CD14-positive monocyte (primary cell): ENCODE measurements around the gene DEPDC1. TPM values are rescaled to one million over a fixed set of nuclear protein-coding genes. Genes with fewer than 3 reads are reported as not detected.

Experiments used
- DNase-seq, 3 donors: peaks; one replicate each; pipeline ENCODE4 v3.0.0-alpha.2; 2011 to 2022
- H2AFZ ChIP-seq: 2 replicates; pipeline ENCODE4 v1.6.0; 2012; ENCODE audit warnings: mild to moderate bottlenecking, low read depth, low read length, inconsistent platforms; ENCODE audit not compliant: insufficient read depth, poor library complexity, severe bottlenecking
- H3K27ac ChIP-seq, 2 donors: 1 replicate in 1 of 2; 2 replicates in 1 of 2; pipeline ENCODE4 v1.5.1; 2012 to 2013; ENCODE audit warnings: low read length in 2 of 2, control low read depth in 1 of 2, inconsistent platforms in 1 of 2, low read depth in 1 of 2, mild to moderate bottlenecking in 1 of 2
- H3K27me3 ChIP-seq, 2 donors: one replicate each; pipeline versions ENCODE4 v1.6.0 to v1.6.1; 2011 to 2013; ENCODE audit warnings: low read length in 2 of 2; ENCODE audit not compliant: control insufficient read depth in 2 of 2, insufficient read depth in 2 of 2
- H3K36me3 ChIP-seq, 2 donors: replicated peaks in 1 of 2; 1 replicate in 1 of 2; 2 replicates in 1 of 2; pipeline versions ENCODE4 v1.5.1 to v1.6.1; 2012 to 2013; ENCODE audit warnings: low read length in 2 of 2, control low read depth in 1 of 2, inconsistent platforms in 1 of 2, mild to moderate bottlenecking in 1 of 2; ENCODE audit not compliant: insufficient read depth in 2 of 2, control insufficient read depth in 1 of 2
- H3K4me1 ChIP-seq, 2 donors: 1 replicate in 1 of 2; 2 replicates in 1 of 2; pipeline versions ENCODE4 v1.5.1 to v1.6.1; 2012 to 2013; ENCODE audit warnings: low read length in 2 of 2, control low read depth in 1 of 2, inconsistent platforms in 1 of 2, mild to moderate bottlenecking in 1 of 2, moderate library complexity in 1 of 2; ENCODE audit not compliant: insufficient read depth in 2 of 2, control insufficient read depth in 1 of 2
- H3K4me2 ChIP-seq: replicated peaks from 2 replicates; pipeline ENCODE3; 2012; ENCODE audit warnings: low read length, moderate library complexity, mild to moderate bottlenecking; ENCODE audit not compliant: poor library complexity, severe bottlenecking; ENCODE audit errors: extremely low read depth
- H3K4me3 ChIP-seq, 3 experiments: fragments of 200-600 bp in 1 of 3; sonication (generic) in 1 of 3; replicated peaks in 1 of 3; 1 replicate in 2 of 3; 2 replicates in 1 of 3; pipeline ENCODE4 v1.5.1; 2011 to 2013; ENCODE audit warnings: low read length in 3 of 3, mild to moderate bottlenecking in 3 of 3, control low read depth in 2 of 3, low read depth in 2 of 3, inconsistent platforms in 1 of 3, moderate library complexity in 1 of 3
- H3K79me2 ChIP-seq: 2 replicates; pipeline ENCODE4 v1.6.0; 2012; ENCODE audit warnings: mild to moderate bottlenecking, control low read depth, inconsistent platforms, low read length, moderate library complexity; ENCODE audit not compliant: insufficient read depth
- H3K9ac ChIP-seq: 2 replicates; pipeline ENCODE4 v1.6.0; 2017; ENCODE audit warnings: low read length, mild to moderate bottlenecking; ENCODE audit not compliant: insufficient read depth, poor library complexity, severe bottlenecking
- H3K9me3 ChIP-seq, 2 donors: replicated peaks in 1 of 2; 1 replicate in 1 of 2; 2 replicates in 1 of 2; pipeline versions ENCODE4 v1.5.1 to v1.6.1; 2012 to 2013; ENCODE audit warnings: low read length in 2 of 2, control low read depth in 1 of 2; ENCODE audit not compliant: control insufficient read depth in 1 of 2, insufficient read depth in 1 of 2
- H4K20me1 ChIP-seq: 2 replicates; pipeline ENCODE4 v1.6.0; 2012; ENCODE audit warnings: mild to moderate bottlenecking, low read length, control low read depth, moderate library complexity; ENCODE audit not compliant: insufficient read depth
- H3K27ac Mint-ChIP-seq, 7 donors: one replicate each; pipeline ENCODE4 v1.8.0; 2020; ENCODE audit warnings: mild to moderate bottlenecking in 7 of 7, mixed read lengths in 7 of 7, moderate library complexity in 6 of 7, inconsistent platforms in 2 of 7
- H3K27me3 Mint-ChIP-seq, 3 donors: one replicate each; pipeline ENCODE4 v1.8.0; 2021 to 2022; ENCODE audit warnings: low read depth in 3 of 3, mild to moderate bottlenecking in 3 of 3, mixed read lengths in 3 of 3, moderate library complexity in 3 of 3, inconsistent platforms in 1 of 3
- H3K36me3 Mint-ChIP-seq, 2 donors: one replicate each; pipeline ENCODE4 v1.8.0; 2020; ENCODE audit warnings: mixed read lengths in 2 of 2, inconsistent platforms in 1 of 2, mild to moderate bottlenecking in 1 of 2
- H3K4me1 Mint-ChIP-seq: one replicate; pipeline ENCODE4 v1.8.0; 2020; ENCODE audit warnings: mild to moderate bottlenecking, mixed read lengths
- H3K4me3 Mint-ChIP-seq, 2 donors: one replicate each; pipeline ENCODE4 v1.8.0; 2020; ENCODE audit warnings: mild to moderate bottlenecking in 2 of 2, mixed read lengths in 2 of 2, moderate library complexity in 1 of 2
- H3K9me3 Mint-ChIP-seq, 7 donors: one replicate each; pipeline ENCODE4 v1.8.0; 2020 to 2022; ENCODE audit warnings: mixed read lengths in 7 of 7, mild to moderate bottlenecking in 6 of 7, moderate library complexity in 6 of 7, inconsistent platforms in 2 of 7
- WGBS: methylation state at CpG from one replicate; pipeline ENCODE4 v1.1.5; 2013; ENCODE audit warnings: missing lambda C conversion rate; ENCODE audit not compliant: insufficient coverage; 5-methylcytosine and 5-hydroxymethylcytosine counted together
- intact Hi-C, 2 donors: fragments of 100-400 bp; cut with micrococcal nuclease; formaldehyde crosslinking; loops; one replicate each; pipeline versions ENCODE4 v1.15.0 to v1.15.1; 2023
- polyA plus RNA-seq, 3 donors: library from polyadenylated mRNA; depleted of rRNA in 1 of 3; unstranded in 2 of 3; stranded (reverse) in 1 of 3; fragments of 300-500 nt in 2 of 3; fragments of >200 nt in 1 of 3; fragmentation: Illumina TruSeq in 2 of 3; gene quantifications; 1 replicate in 2 of 3; 2 replicates in 1 of 3; pipeline ENCODE4 v1.2.3, GENCODE V29; 2012 to 2021
- TF ChIP-seq, protein P1 (sequence below): fragments of 200-600 bp; IDR thresholded peaks from one replicate; pipeline ENCODE4 v1.8.0; 2022; ENCODE audit warnings: antibody characterized with exemption, mild to moderate bottlenecking

Gene DEPDC1
- polyA plus RNA-seq, 3 donors, result 0.04 to 0.24 TPM; not detected in 1

DNA sequence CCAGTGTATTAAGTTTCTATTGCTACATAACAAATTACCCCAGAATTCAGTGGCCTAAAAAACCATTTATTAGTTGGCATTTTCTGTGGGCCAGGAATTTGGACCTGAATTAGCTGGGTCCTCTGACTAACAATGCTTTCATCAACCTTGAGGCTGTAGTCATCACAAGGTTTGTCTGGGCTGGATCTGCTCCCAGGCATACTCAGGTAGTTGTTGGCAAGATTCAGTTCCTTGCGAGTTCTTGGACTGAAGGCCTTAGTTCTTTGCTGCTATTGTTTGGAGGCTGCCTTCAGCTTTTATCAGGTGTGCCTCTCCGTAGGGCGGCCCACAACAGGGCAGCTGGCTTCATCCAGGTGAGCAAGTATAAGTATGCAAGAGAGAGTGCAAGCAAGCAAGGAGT is 31.4 kb upstream of the DEPDC1 start:
- no peak overlapping the region for H3K4me3 Mint-ChIP-seq
- H3K27me3 ChIP-seq, result no peaks in the 10 kb centered on the region
- H3K27ac ChIP-seq, result no peak overlapping the region
- peaks cover 0 to 2% of the 10 kb centered on the region in 2 donors for H3K9me3 ChIP-seq
- no peak overlapping the region for H2AFZ ChIP-seq
- peaks cover 0 to 3% (median 2%) of the 10 kb centered on the region in 3 donors for H3K27me3 Mint-ChIP-seq
- H3K36me3 Mint-ChIP-seq, result no peaks in the 10 kb centered on the region
- WGBS, result 100% methylated on average over 1 of the region's 3 CpGs
- no peak overlapping the region for H3K9ac ChIP-seq
- TF ChIP-seq, protein P1, sequence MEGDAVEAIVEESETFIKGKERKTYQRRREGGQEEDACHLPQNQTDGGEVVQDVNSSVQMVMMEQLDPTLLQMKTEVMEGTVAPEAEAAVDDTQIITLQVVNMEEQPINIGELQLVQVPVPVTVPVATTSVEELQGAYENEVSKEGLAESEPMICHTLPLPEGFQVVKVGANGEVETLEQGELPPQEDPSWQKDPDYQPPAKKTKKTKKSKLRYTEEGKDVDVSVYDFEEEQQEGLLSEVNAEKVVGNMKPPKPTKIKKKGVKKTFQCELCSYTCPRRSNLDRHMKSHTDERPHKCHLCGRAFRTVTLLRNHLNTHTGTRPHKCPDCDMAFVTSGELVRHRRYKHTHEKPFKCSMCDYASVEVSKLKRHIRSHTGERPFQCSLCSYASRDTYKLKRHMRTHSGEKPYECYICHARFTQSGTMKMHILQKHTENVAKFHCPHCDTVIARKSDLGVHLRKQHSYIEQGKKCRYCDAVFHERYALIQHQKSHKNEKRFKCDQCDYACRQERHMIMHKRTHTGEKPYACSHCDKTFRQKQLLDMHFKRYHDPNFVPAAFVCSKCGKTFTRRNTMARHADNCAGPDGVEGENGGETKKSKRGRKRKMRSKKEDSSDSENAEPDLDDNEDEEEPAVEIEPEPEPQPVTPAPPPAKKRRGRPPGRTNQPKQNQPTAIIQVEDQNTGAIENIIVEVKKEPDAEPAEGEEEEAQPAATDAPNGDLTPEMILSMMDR, result no peak
- DNase-seq, result no peak
- intact Hi-C loops, result no loop called here
- no peak overlapping the region for H3K4me3 ChIP-seq
- H3K9me3 Mint-ChIP-seq, result peaks cover 0 to 6% (median 5%) of the 10 kb centered on the region in 7 donors
- no peaks in the 10 kb centered on the region for H3K36me3 ChIP-seq
- H4K20me1 ChIP-seq, result no peaks in the 10 kb centered on the region
- no peak overlapping the region for H3K4me2 ChIP-seq
- no peaks in the 10 kb centered on the region for H3K79me2 ChIP-seq
- H3K4me1 ChIP-seq, result no peaks in the 10 kb centered on the region
- H3K27ac Mint-ChIP-seq, result no peak overlapping the region
- H3K4me1 Mint-ChIP-seq, result no peaks in the 10 kb centered on the region

DNA sequence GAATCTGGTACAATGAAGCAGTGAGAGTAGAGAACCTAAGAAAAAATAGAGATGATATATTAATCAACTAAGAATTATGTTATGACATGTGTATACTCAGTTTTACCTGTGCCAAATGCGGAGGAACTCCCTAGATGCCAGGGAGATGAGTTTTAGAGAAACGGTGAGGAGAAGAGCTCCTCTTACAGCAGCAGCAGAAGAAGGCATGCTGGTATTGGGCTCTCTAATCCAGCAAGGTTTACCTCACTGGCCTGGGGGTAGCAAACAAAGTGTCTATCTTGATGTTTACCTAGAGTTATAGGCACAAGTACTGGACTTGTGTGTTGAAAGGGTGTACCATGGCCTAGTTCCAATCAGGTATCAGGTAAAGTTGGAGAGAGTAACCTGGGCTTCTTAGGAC is 28.9 kb upstream of the DEPDC1 start:
- DNase-seq, result no peak
- Mint-ChIP-seq H3K9me3 (peaks cover 0 to 5% (median 0%) of the 10 kb centered on the region in 7 donors), H3K4me3 (no peak overlapping the region), H3K27ac (no peak overlapping the region), H3K4me1 (no peaks in the 10 kb centered on the region), H3K27me3 (peaks cover 0 to 2% (median 0%) of the 10 kb centered on the region in 3 donors), H3K36me3 (no peaks in the 10 kb centered on the region)
- Histone ChIP-seq H3K4me3 (no peak overlapping the region), H3K36me3 (no peaks in the 10 kb centered on the region), H3K9me3 (peaks cover 0 to 1% of the 10 kb centered on the region in 2 donors), H3K4me2 (no peak overlapping the region), H3K9ac (no peak overlapping the region), H2AFZ (no peak overlapping the region), H4K20me1 (no peaks in the 10 kb centered on the region), H3K79me2 (no peaks in the 10 kb centered on the region), H3K27ac (no peak overlapping the region), H3K4me1 (no peaks in the 10 kb centered on the region), H3K27me3 (no peaks in the 10 kb centered on the region)
- WGBS, result no CpG with 5 or more reads among the region's 2 CpGs
- intact Hi-C loops, result no loop called here
- TF ChIP-seq, protein P1, result no peak
